SK-MEL-5 (cell line): ENCODE measurements around the gene C10orf53. TPM values are rescaled to one million over a fixed set of nuclear protein-coding genes. Genes with fewer than 3 reads are reported as not detected.

Source experiments
- DNase-seq: peaks from one replicate; pipeline ENCODE4 v3.0.0-alpha.2; 2016; ENCODE audit warnings: low read depth, low spot score
- in situ Hi-C: cut with HindIII; loops from 2 replicates; pipeline ENCODE4 v1.10.0; 2016; ENCODE audit warnings: low sequenced_read_pairs, high pct_unique_total_duplicates, low pct_unique_long_range_greater_than_20kb
- total RNA-seq: library from RNA; depleted of rRNA; stranded (reverse); fragments of >200 nt; shearing (Covaris generic); gene quantifications from 2 replicates; pipeline ENCODE4 v1.2.3, GENCODE V29; 2014; rRNA removed

The C10orf53 gene
- total RNA-seq, 1 experiment from 2014 or later = not detected

DNA sequence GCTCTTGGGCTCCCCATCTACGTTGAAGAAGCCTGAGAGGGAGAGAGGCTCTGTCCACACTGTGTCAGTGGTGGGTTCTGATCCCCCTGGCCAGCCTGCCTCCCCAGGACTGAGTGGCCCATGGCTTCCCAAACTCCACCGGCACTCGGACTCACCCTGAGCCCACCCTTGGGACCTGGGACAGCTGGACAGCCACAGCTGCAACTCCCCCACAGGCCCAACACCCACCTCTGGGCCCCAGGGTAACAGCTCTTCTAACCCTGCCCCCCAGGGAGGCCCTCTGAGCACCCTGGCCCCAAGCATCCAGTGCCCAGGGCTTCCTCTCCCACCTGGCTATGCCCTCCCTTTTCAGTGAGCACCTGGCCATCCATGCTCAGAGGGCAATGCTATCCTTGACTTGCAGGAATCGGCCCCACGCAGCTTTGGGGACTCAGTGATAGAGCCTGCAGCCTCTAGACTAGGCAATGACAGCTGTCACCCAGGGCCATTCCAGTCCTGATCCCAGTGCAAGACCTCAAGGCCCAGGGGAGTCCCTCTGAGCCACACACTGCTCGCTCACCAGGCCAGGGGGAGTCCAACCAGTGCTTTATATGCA is 64.7 kb downstream of the C10orf53 start:
- no peak for DNase-seq

DNA sequence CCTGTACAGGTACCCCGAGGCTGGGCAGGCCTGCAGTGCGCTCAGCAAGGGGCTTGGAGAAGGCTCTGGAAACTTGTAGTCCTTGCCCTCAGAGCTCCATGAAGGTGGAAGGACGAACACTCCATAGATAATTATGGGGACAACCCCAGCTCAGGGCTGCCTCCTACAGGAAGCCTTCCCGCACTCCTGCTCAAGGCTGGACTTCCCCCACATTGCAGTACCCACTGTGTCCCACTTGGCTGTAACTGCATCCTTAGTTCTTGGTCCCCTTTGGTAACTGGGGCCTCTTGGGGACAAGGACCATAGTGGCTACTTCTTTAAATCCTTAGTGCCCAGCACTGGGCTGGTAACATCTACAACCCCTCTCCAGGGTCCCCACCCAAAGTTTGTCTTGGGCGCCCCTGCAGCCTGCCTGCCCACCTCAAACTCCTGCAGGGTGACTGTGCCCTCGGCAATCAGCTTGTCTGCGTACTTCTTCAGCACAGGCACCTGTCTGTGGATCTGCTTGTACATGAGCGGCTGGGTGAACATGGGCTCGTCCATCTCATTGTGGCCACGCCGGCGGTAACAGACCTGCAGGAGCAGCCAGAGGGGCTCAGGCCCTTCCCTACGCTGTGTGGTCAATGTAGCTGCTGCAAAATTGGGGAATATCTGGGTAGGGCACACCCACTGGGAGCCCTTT is 65.6 kb downstream of the C10orf53 start:
- peak; percentile 7 for DNase-seq
- in situ Hi-C loops = no loop called here

More for the DNA sequence above, 64.7 kb downstream of the C10orf53 start:
- in situ Hi-C loops = no loop called here

GRCh38 chr10:49745756-49746155 is 66.3 kb downstream of the C10orf53 start:
- in situ Hi-C loops = no loop called here
- no peak for DNase-seq

DNA sequence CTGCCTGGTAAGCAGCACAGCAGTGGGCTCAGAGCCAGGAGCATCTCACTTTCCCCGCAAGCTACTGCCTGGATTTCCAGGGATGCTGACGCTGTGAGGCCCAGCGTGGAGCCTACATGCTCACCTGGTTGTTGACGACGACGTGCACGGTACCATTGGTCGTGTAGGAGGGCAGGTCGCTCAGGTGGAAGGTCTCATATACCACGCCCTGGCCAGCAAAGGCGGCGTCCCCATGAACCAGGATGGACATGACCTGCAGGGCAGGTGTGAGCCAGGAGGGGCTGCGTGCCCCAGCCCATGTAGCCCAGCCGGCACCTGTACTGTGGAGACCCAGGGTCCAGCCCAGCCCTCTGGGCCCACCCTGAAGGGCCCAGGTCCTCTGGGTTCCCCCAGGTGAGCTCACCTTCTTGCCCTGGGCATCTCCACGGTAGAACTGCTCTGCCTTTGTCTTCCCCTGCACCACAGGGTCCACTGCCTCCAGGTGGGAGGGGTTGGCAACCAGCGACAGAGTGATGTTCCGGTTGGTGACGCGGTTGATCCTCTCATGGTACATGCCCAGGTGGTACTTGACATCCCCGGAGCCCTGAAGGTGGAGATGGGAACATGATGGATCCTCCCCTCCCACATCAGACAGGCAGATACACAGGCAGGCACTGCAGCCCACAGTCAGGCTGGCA is 67.3 kb downstream of the C10orf53 start:
- no peak for DNase-seq
- in situ Hi-C loops = no loop called here

Other genes starting within 250 kb of the C10orf53 start
- gene ERCC6, start 140.5 kb upstream of the C10orf53 start, total RNA-seq = 11.4 and 16.1 TPM in 2 replicates
- gene SLC18A3, start 69.3 kb upstream of the C10orf53 start, total RNA-seq = 0.11 TPM in 1 of 2 replicates, not detected in the other
- not detected in 2 replicates for gene CHAT, start 65.6 kb upstream of the C10orf53 start, total RNA-seq
- gene OGDHL, start 82.7 kb downstream of the C10orf53 start, total RNA-seq = 15.8 and 16.3 TPM in 2 replicates